KMS-11 (cell line): ENCODE data around the gene GPR15.

Experiments
- H2AFZ ChIP-seq: fragments of 200-600 bp; sonication (generic); 2 replicates; pipeline ENCODE4 v1.6.1; 2016; ENCODE audit warnings: antibody characterized with exemption, mixed run types, low read depth
- H3K27ac ChIP-seq: fragments of 200-600 bp; sonication (generic); 2 replicates; pipeline ENCODE4 v1.6.1; 2016; ENCODE audit warnings: mild to moderate bottlenecking, mixed run types
- H3K27me3 ChIP-seq: fragments of 200-600 bp; sonication (generic); 2 replicates; pipeline ENCODE4 v1.6.1; 2017; ENCODE audit warnings: mild to moderate bottlenecking, low read depth, mixed run types, moderate library complexity; ENCODE audit not compliant: insufficient read depth
- H3K36me3 ChIP-seq: fragments of 200-600 bp; sonication (generic); 2 replicates; pipeline ENCODE4 v1.6.1; 2017; ENCODE audit warnings: mild to moderate bottlenecking, mixed run types; ENCODE audit not compliant: insufficient read depth
- H3K4me1 ChIP-seq: fragments of 200-600 bp; sonication (generic); 2 replicates; pipeline ENCODE4 v1.6.1; 2016; ENCODE audit warnings: mild to moderate bottlenecking, low read depth, mixed run types; ENCODE audit not compliant: poor library complexity, severe bottlenecking
- H3K4me2 ChIP-seq: fragments of 200-600 bp; sonication (generic); 2 replicates; pipeline ENCODE4 v1.7.0; 2016; ENCODE audit warnings: mild to moderate bottlenecking, mixed run types
- H3K4me3 ChIP-seq: fragments of 200-600 bp; sonication (generic); IDR thresholded peaks from 2 replicates; pipeline ENCODE4 v1.6.1; 2017; ENCODE audit warnings: low read depth, low read length, mixed read lengths; ENCODE audit not compliant: insufficient read depth
- H3K79me2 ChIP-seq: fragments of 200-600 bp; sonication (generic); 2 replicates; pipeline ENCODE4 v1.6.1; 2016; ENCODE audit warnings: low read depth, mixed run types; ENCODE audit not compliant: insufficient read depth
- H3K9ac ChIP-seq: fragments of 200-600 bp; sonication (generic); 2 replicates; pipeline ENCODE4 v1.6.1; 2016; ENCODE audit warnings: mild to moderate bottlenecking, mixed run types
- H4K20me1 ChIP-seq: fragments of 200-600 bp; sonication (generic); 2 replicates; pipeline ENCODE4 v1.6.1; 2016; ENCODE audit warnings: mild to moderate bottlenecking, mixed run types; ENCODE audit not compliant: insufficient read depth
- CTCF ChIP-seq: fragments of 200-600 bp; sonication (generic); conservative IDR thresholded peaks from 2 replicates; pipeline ENCODE4 v1.6.1; 2017; ENCODE audit warnings: low read depth, mild to moderate bottlenecking, antibody characterized with exemption, low read length, moderate library complexity, mixed read lengths

The GPR15 gene

GRCh38 chr3:98508582-98508981 is 23.2 kb upstream of the GPR15 start:
- H2AFZ ChIP-seq = no peak overlapping the region
- H3K27ac ChIP-seq = no peak overlapping the region
- H3K27me3 ChIP-seq = no peaks in the 10 kb centered on the region
- no peaks in the 10 kb centered on the region for H3K36me3 ChIP-seq
- no peak overlapping the region for H3K9ac ChIP-seq
- H4K20me1 ChIP-seq = no peaks in the 10 kb centered on the region
- H3K4me1 ChIP-seq = peaks cover 9% of the 10 kb centered on the region
- no peak overlapping the region for H3K4me2 ChIP-seq
- no peak overlapping the region for H3K4me3 ChIP-seq
- TF ChIP-seq CTCF = no peak
- no peaks in the 10 kb centered on the region for H3K79me2 ChIP-seq

- peaks cover 41% of the 10 kb centered on the region for H3K4me1 ChIP-seq
- H3K79me2 ChIP-seq = peaks cover under 1% of the 10 kb centered on the region; the same call in 1 of the 2 replicates
- H3K36me3 ChIP-seq = no peaks in the 10 kb centered on the region
- H3K9ac ChIP-seq = no peak overlapping the region
- no peak overlapping the region for H3K4me3 ChIP-seq
- no peak overlapping the region for H2AFZ ChIP-seq
- no peaks in the 10 kb centered on the region for H4K20me1 ChIP-seq
- H3K4me2 ChIP-seq = no peak overlapping the region
- no peak overlapping the region for H3K27ac ChIP-seq
- H3K27me3 ChIP-seq = no peaks in the 10 kb centered on the region
- TF ChIP-seq CTCF = no peak
These were observed 19.2 kb upstream of the GPR15 start for GRCh38 chr3:98512576-98512975.

- Histone ChIP-seq H2AFZ (no peak overlapping the region), H3K4me1 (peaks cover 46% of the 10 kb centered on the region), H3K36me3 (no peaks in the 10 kb centered on the region), H3K9ac (no peak overlapping the region), H3K27ac (no peak overlapping the region), H3K79me2 (peaks cover 4% of the 10 kb centered on the region; the same call in 1 of the 2 replicates), H4K20me1 (no peaks in the 10 kb centered on the region), H3K4me3 (no peak overlapping the region), H3K27me3 (no peaks in the 10 kb centered on the region), H3K4me2 (peak overlapping the region; percentile 2; the same call in 1 of the 2 replicates)
- TF ChIP-seq CTCF = no peak
These were observed 18.7 kb upstream of the GPR15 start for GRCh38 chr3:98513091-98513511.

- H2AFZ ChIP-seq = no peak overlapping the region
- H3K4me3 ChIP-seq = no peak overlapping the region
- peaks cover 6% of the 10 kb centered on the region; the same call in 1 of the 2 replicates for H3K79me2 ChIP-seq
- peaks cover 50% of the 10 kb centered on the region for H3K4me1 ChIP-seq
- no peaks in the 10 kb centered on the region for H3K27me3 ChIP-seq
- no peak overlapping the region for H3K9ac ChIP-seq
- H3K36me3 ChIP-seq = no peaks in the 10 kb centered on the region; the same call in 1 of the 2 replicates
- H3K27ac ChIP-seq = no peak overlapping the region
- TF ChIP-seq CTCF = no peak
- H4K20me1 ChIP-seq = no peaks in the 10 kb centered on the region
- H3K4me2 ChIP-seq = peak overlapping the region; percentile 2
These were observed 18.0 kb upstream of the GPR15 start for GRCh38 chr3:98513736-98514135.
